Lower leg skin (tissue), 4 donors: ENCODE measurements around the gene CAMTA1. TPM values are rescaled to one million over a fixed set of nuclear protein-coding genes. Genes with fewer than 3 reads are reported as not detected.
A peak's percentile ranks its signal among the peaks of the same experiment; 100 is the strongest.

Experiments
- DNase-seq, 2 donors: peaks; one replicate each; pipeline ENCODE4 v3.0.0-alpha.2; 2019; ENCODE audit warnings: low spot score in 2 of 2
- H3K4me3 ChIP-seq: fragments of 200-600 bp; sonication (generic); 2 replicates; pipeline ENCODE4 v1.5.1; 2017; ENCODE audit warnings: mild to moderate bottlenecking, low read depth; ENCODE audit not compliant: poor library complexity, severe bottlenecking
- CTCF ChIP-seq, 3 donors: fragments of 450-650 bp; IDR thresholded peaks; one replicate each; pipeline ENCODE4 v1.5.1; 2016; ENCODE audit warnings: antibody characterized with exemption in 3 of 3, mild to moderate bottlenecking in 3 of 3, moderate library complexity in 2 of 3
- POLR2A ChIP-seq, 2 donors: fragments of 450-650 bp; IDR thresholded peaks; one replicate each; pipeline ENCODE4 v1.6.1; 2016 to 2017; ENCODE audit warnings: antibody characterized with exemption in 2 of 2, mild to moderate bottlenecking in 1 of 2, moderate library complexity in 1 of 2
- WGBS, 2 donors: methylation state at CpG; one replicate each; pipeline ENCODE4 v1.1.5; 2018; 5-methylcytosine and 5-hydroxymethylcytosine counted together
- intact Hi-C: fragments of 100-400 bp; cut with DNase I; formaldehyde crosslinking; loops from one replicate; pipeline ENCODE4 v1.15.0; 2023; ENCODE audit warnings: low total_unique reads
- total RNA-seq, 4 donors: library from RNA; depleted of rRNA; stranded (reverse); fragments of >200 nt; gene quantifications; one replicate each; pipeline ENCODE4 v1.1.0, GENCODE V29; 2016

The CAMTA1 gene
- total RNA-seq, 4 donors from 2014 or later, result 24.4 to 52.3 (median 32.9) TPM

- TF ChIP-seq POLR2A (IDR thresholded peaks at IDR 0.05) (no peak), CTCF (IDR thresholded peaks at IDR 0.05) (no peak)
- 96 to 99% methylated on average over 2 of the region's 2 CpGs for WGBS, 2 donors
- DNase-seq, result peak in 1 of 2 donors; percentile 10
- no peak overlapping the region for H3K4me3 ChIP-seq
- intact Hi-C loops, result no loop called here
These were observed 537.1 kb downstream of the CAMTA1 start for GRCh38 chr1:7322283-7322785.

- intact Hi-C loops, result no loop called here
- 46 to 62% methylated on average over 1 of the region's 1 CpG for WGBS, 2 donors
- TF ChIP-seq CTCF (IDR thresholded peaks at IDR 0.05), result no peak
- TF ChIP-seq POLR2A (IDR thresholded peaks at IDR 0.05), result no peak
- no peak for DNase-seq
- no peak overlapping the region for H3K4me3 ChIP-seq
These were observed 537.7 kb downstream of the CAMTA1 start for GRCh38 chr1:7322912-7323311.

GRCh38 chr1:7325254-7325653 lies 540.0 kb downstream of the CAMTA1 start:
- peak in 1 of 2 donors; percentile 50 for DNase-seq
- intact Hi-C loops, result no loop called here
- no peak overlapping the region for H3K4me3 ChIP-seq
- TF ChIP-seq CTCF (IDR thresholded peaks at IDR 0.05) (no peak), POLR2A (IDR thresholded peaks at IDR 0.05) (no peak)
- WGBS, 2 donors, result 87 to 90% methylated on average over 3 of the region's 3 CpGs

DNA sequence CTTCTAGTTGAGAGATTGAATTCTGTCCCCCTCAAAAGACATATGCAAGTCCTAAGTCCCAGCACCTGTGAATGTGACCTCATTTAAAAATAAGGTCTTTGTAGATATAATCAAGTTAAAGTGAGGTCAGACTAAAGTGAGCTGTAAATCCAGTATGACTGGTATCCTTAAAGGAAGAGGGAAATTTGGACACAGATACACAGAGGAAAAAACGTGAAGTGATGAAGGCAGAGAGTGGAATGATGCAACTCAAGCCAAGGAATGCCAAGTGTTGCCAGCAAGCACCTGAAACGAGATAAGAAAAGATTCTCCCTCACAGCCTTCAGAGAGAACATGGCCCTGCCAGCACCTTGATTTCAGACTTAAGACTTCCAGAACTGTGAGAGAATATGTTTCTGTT lies 541.1 kb downstream of the CAMTA1 start:
- peak in 1 of 2 donors; percentile 3 for DNase-seq
- intact Hi-C loops, result no loop called here
- 34 to 37% methylated on average over 2 of the region's 2 CpGs for WGBS, 2 donors
- no peak overlapping the region for H3K4me3 ChIP-seq
- TF ChIP-seq POLR2A (IDR thresholded peaks at IDR 0.05) (no peak), CTCF (IDR thresholded peaks at IDR 0.05) (no peak)

- no peak overlapping the region for H3K4me3 ChIP-seq
- no peak for DNase-seq
- intact Hi-C loops, result no loop called here
- 73 to 77% methylated on average over 3 of the region's 3 CpGs for WGBS, 2 donors
- TF ChIP-seq POLR2A (IDR thresholded peaks at IDR 0.05) (no peak), CTCF (IDR thresholded peaks at IDR 0.05) (no peak)
These were observed 542.6 kb downstream of the CAMTA1 start for GRCh38 chr1:7327849-7328248.
